DOHH2 (cell line): Measurements from ENCODE around the gene CENPP.

Experiments
- EZH2phosphoT487 ChIP-seq: fragments of 200-600 bp; sonication (generic); IDR thresholded peaks from 2 replicates; pipeline ENCODE4 v1.6.1; 2017; ENCODE audit warnings: borderline replicate concordance, mild to moderate bottlenecking, antibody characterized with exemption, low read length, moderate library complexity, mixed read lengths
- TF ChIP-seq, protein P1 (sequence below): fragments of 200-600 bp; sonication (generic); IDR thresholded peaks from one replicate; pipeline ENCODE4 v1.5.1; 2014; ENCODE audit warnings: antibody characterized with exemption, mild to moderate bottlenecking, low read depth, low read length; ENCODE audit not compliant: poor library complexity, severe bottlenecking

DNA sequence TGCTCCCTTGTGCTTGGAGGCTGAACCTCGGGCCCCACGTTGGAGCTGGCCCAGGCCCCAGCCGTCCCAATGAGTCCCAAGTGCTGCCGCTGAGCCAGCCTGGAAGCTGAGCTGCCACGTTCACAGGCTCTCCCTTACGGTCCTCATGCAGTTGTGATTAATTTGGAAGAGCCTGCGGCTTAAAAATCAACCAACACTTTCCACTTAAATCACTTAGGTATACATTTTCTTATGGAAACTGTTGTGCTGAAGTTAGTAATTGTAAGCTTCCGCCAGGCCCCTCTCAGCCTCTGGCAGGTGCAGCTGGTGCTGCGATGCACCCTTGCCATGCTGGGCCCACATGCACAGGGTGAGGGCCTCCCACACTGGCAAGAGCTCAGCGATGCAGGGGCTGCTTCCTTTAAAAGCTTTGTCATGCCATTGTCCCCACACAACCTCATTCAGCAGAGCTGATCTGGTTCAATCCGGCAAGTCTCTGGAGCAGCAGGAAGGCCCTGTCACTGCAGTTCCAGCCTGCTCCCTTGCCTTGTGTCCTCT lies 283.2 kb downstream of the CENPP start:
- TF ChIP-seq, protein P1, sequence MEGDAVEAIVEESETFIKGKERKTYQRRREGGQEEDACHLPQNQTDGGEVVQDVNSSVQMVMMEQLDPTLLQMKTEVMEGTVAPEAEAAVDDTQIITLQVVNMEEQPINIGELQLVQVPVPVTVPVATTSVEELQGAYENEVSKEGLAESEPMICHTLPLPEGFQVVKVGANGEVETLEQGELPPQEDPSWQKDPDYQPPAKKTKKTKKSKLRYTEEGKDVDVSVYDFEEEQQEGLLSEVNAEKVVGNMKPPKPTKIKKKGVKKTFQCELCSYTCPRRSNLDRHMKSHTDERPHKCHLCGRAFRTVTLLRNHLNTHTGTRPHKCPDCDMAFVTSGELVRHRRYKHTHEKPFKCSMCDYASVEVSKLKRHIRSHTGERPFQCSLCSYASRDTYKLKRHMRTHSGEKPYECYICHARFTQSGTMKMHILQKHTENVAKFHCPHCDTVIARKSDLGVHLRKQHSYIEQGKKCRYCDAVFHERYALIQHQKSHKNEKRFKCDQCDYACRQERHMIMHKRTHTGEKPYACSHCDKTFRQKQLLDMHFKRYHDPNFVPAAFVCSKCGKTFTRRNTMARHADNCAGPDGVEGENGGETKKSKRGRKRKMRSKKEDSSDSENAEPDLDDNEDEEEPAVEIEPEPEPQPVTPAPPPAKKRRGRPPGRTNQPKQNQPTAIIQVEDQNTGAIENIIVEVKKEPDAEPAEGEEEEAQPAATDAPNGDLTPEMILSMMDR, result no peak
- no peak for TF ChIP-seq EZH2phosphoT487
